Erythroblast (primary cell): ENCODE data around the gene WWC1.

Experiments
- DNase-seq, 2 experiments: peaks; one replicate each; lab custom pipeline; 2025; lab: John Stamatoyannopoulos, UW
- GATA1 ChIP-seq: IDR thresholded peaks from 2 replicates; pipeline ENCODE4 v1.6.1; 2011; ENCODE audit warnings: low read depth, mild to moderate bottlenecking, control low read depth, low read length, moderate library complexity
- POLR2A ChIP-seq: IDR thresholded peaks from 2 replicates; pipeline ENCODE4 v1.6.1; 2011; ENCODE audit warnings: mild to moderate bottlenecking, low read length

Gene WWC1

GRCh38 chr5:168446983-168447619, 155.7 kb downstream of the WWC1 start:
- TF ChIP-seq GATA1 (no peak), POLR2A (no peak)

GRCh38 chr5:168447808-168448207, 156.4 kb downstream of the WWC1 start:
- no peak for DNase-seq
- TF ChIP-seq GATA1 = no peak
- no peak for TF ChIP-seq POLR2A

More at GRCh38 chr5:168446983-168447619, 155.7 kb downstream of the WWC1 start:
- DNase-seq = no peak

GRCh38 chr5:168449166-168449565, 157.7 kb downstream of the WWC1 start:
- no peak for TF ChIP-seq POLR2A
- TF ChIP-seq GATA1 = no peak

GRCh38 chr5:168451565-168451964, 160.1 kb downstream of the WWC1 start:
- DNase-seq = no peak
- no peak for TF ChIP-seq POLR2A
- TF ChIP-seq GATA1 = no peak

More at GRCh38 chr5:168449166-168449565, 157.7 kb downstream of the WWC1 start:
- DNase-seq = no peak

- no peak for TF ChIP-seq GATA1
- no peak for TF ChIP-seq POLR2A
- no peak for DNase-seq
These were observed 163.8 kb downstream of the WWC1 start for GRCh38 chr5:168455201-168455600.

GRCh38 chr5:168457542-168457941, 166.1 kb downstream of the WWC1 start:
- no peak for DNase-seq
- no peak for TF ChIP-seq GATA1
- no peak for TF ChIP-seq POLR2A

GRCh38 chr5:168460606-168461005, 169.2 kb downstream of the WWC1 start:
- no peak for DNase-seq
- TF ChIP-seq GATA1 (no peak), POLR2A (no peak)

GRCh38 chr5:168463081-168463480, 171.6 kb downstream of the WWC1 start:
- TF ChIP-seq POLR2A = no peak
- TF ChIP-seq GATA1 = no peak
- DNase-seq = no peak

- TF ChIP-seq GATA1 = no peak
- TF ChIP-seq POLR2A = no peak
- DNase-seq = no peak
These were observed 172.8 kb downstream of the WWC1 start for GRCh38 chr5:168464214-168464613.

GRCh38 chr5:168464641-168465040, 173.2 kb downstream of the WWC1 start:
- no peak for TF ChIP-seq POLR2A
- TF ChIP-seq GATA1 = no peak
- DNase-seq = no peak

GRCh38 chr5:168467755-168468330, 176.4 kb downstream of the WWC1 start:
- DNase-seq = no peak

GRCh38 chr5:168468836-168469235, 177.4 kb downstream of the WWC1 start:
- no peak for TF ChIP-seq POLR2A
- no peak for DNase-seq

More at GRCh38 chr5:168467755-168468330, 176.4 kb downstream of the WWC1 start:
- no peak for TF ChIP-seq GATA1
- TF ChIP-seq POLR2A = no peak

GRCh38 chr5:168469816-168470215, 178.4 kb downstream of the WWC1 start:
- TF ChIP-seq GATA1 (no peak), POLR2A (no peak)
- no peak for DNase-seq

- TF ChIP-seq GATA1 = no peak
- TF ChIP-seq POLR2A = no peak
- DNase-seq = no peak
These were observed 180.3 kb downstream of the WWC1 start for GRCh38 chr5:168471785-168472184.

- no peak for DNase-seq
- no peak for TF ChIP-seq POLR2A
- TF ChIP-seq GATA1 = no peak
These were observed 180.9 kb downstream of the WWC1 start for GRCh38 chr5:168472329-168472728.
